IPS-18c (cell line): ENCODE results near the gene PWWP3B.
"Not testable (repeated sequence)": the region's sequence is repeated elsewhere in the genome, so short reads cannot be mapped to it uniquely, and the experiment has no call there.

Experiments
- H3K4me3 ChIP-seq: 2 replicates; pipeline ENCODE4 v1.7.0; 2013; ENCODE audit warnings: low read depth, mild to moderate bottlenecking, low read length, moderate library complexity; ENCODE audit not compliant: insufficient read depth
- H3K9me3 ChIP-seq: one replicate; pipeline ENCODE4 v1.6.1; 2013; ENCODE audit warnings: mild to moderate bottlenecking, low read length, moderate library complexity; ENCODE audit not compliant: control insufficient read depth, insufficient read depth

The PWWP3B gene

GRCh38 chrX:106168107-106168506 is at the start of gene PWWP3B:
TSS of gene PWWP3B (plus strand) at chrX:106168305. CDS start at chrX:106205433, 37,128 bp downstream.
- Histone ChIP-seq H3K9me3 (no peaks in the 10 kb centered on the region), H3K4me3 (no peak within 1 kb of the TSS)

- Histone ChIP-seq H3K9me3 (no peaks in the 10 kb centered on the region), H3K4me3 (no peak overlapping the region)
These were observed 29.1 kb upstream of the PWWP3B start for GRCh38 chrX:106139048-106139447.

GRCh38 chrX:106144755-106145639 is 23.1 kb upstream of the PWWP3B start:
- H3K4me3 ChIP-seq: no peak overlapping the region
- no peaks in the 10 kb centered on the region for H3K9me3 ChIP-seq

GRCh38 chrX:106150701-106151100 is 17.4 kb upstream of the PWWP3B start:
- Histone ChIP-seq H3K9me3 (peaks cover 2% of the 10 kb centered on the region), H3K4me3 (no peak overlapping the region)

DNA sequence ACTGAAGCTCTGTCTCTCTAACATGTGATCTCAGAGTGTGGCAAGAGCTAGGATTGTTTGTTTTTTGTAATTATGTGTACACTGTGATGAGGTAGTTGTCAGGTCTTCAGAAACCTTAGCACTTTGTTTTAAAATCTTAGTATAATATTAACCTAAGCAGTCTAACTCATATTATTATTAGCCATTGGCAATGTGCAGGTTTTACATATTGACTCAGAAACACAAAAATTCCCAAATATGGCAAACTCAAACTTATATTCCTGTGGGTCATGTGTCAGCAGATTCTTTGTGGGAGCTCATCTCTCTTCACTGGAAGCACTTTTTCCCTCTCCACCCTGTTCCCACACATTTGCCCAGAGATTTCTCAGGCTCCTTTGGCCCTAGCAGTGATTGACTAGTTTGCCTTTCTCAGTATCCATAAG is 8.2 kb upstream of the PWWP3B start:
- Histone ChIP-seq H3K9me3 (peaks cover 3% of the 10 kb centered on the region), H3K4me3 (no peak overlapping the region)

DNA sequence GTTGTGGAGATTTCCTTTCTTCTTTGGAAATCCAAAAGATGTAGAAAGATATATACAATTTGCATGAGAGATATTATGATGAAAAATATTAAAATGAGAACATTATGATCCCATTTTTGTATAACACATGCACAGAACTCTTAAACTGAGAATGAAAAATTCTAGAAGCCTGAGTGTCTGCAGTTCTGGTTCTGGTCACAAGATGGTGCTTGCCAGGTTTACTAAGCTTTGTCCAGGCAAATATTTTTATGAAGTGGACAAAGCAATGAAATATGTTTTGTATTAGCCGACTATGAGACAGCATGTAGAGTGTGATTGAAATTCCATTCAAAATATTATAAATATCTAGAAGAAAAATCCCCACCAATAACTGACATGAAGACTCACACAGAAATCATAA is 2.2 kb downstream of the PWWP3B start:
- Histone ChIP-seq H3K9me3 (no peaks in the 10 kb centered on the region), H3K4me3 (no peak overlapping the region)

- Histone ChIP-seq H3K9me3 (no peaks in the 10 kb centered on the region), H3K4me3 (no peak overlapping the region)
These were observed 3.3 kb downstream of the PWWP3B start for GRCh38 chrX:106171293-106171820.

GRCh38 chrX:106177106-106177981 is 9.2 kb downstream of the PWWP3B start:
- peaks cover 5% of the 10 kb centered on the region for H3K9me3 ChIP-seq
- H3K4me3 ChIP-seq: peak overlapping the region; percentile 35

GRCh38 chrX:106177982-106178321 is 9.8 kb downstream of the PWWP3B start:
- Histone ChIP-seq H3K9me3 (peaks cover 5% of the 10 kb centered on the region), H3K4me3 (no peak overlapping the region)

- no peak overlapping the region for H3K4me3 ChIP-seq
- H3K9me3 ChIP-seq: peaks cover 5% of the 10 kb centered on the region
These were observed 10.7 kb downstream of the PWWP3B start for GRCh38 chrX:106178826-106179225.

GRCh38 chrX:106183685-106184084 is 15.6 kb downstream of the PWWP3B start:
- not testable (repeated sequence) for H3K9me3 ChIP-seq, H3K4me3 ChIP-seq

DNA sequence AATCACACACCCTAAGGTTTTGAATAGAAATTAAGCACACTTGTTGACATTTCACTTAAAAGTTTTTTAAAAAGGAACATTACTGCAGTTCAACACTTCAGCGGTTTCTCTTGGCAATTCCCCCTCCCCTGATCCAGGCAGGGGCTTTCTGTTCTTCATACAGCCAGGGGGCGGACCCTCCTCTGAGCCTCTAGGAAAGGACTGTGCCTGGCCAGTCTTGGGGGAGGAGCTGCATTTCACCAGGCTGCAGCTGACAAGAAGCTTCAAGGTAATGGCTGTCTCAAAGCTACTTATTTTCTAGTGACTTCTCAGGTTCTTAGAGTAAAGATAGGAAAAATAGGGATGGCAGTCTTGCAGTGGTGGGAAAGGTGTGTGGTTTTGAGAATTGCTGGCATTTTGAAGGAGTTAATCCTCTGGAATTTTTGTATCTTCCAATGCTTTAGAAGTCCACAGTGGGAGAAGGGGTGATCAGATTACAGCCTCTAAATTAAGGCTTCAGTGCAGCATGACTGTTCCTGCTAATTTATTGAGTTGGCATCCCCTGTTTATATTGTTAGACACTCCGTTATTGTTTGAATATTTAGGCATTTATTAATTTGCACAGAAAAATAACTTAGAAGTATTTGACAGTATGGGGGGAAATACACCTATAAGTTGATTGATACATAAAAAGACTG is 33.5 kb downstream of the PWWP3B start:
- H3K9me3 ChIP-seq: no peaks in the 10 kb centered on the region
- no peak overlapping the region for H3K4me3 ChIP-seq

- Histone ChIP-seq H3K4me3 (no peak overlapping the region), H3K9me3 (peaks cover 3% of the 10 kb centered on the region)
These were observed 35.2 kb downstream of the PWWP3B start for GRCh38 chrX:106203315-106203714.

- Histone ChIP-seq H3K9me3 (peaks cover 3% of the 10 kb centered on the region), H3K4me3 (no peak overlapping the region)
These were observed 40.0 kb downstream of the PWWP3B start for GRCh38 chrX:106208154-106208553.
